HepG2 (cell line): ENCODE data around the gene ZNF691. TPM values are rescaled to one million over a fixed set of nuclear protein-coding genes. Genes with fewer than 3 reads are reported as not detected.

Source experiments
- GFI1 ChIP-seq: sonication (generic); formaldehyde crosslinking; IDR thresholded peaks from 2 replicates; pipeline ENCODE4 v1.5.0; 2020; ENCODE audit warnings: missing genetic modification reagents, mild to moderate bottlenecking, borderline replicate concordance
- ZBTB3 ChIP-seq: sonication (generic); formaldehyde crosslinking; IDR thresholded peaks from 2 replicates; pipeline ENCODE4 v1.4.0; 2020; ENCODE audit warnings: low read depth, mild to moderate bottlenecking, moderate library complexity, missing genetic modification reagents, borderline replicate concordance
- ZNF367 ChIP-seq: sonication (generic); formaldehyde crosslinking; IDR thresholded peaks from 2 replicates; pipeline ENCODE4 v1.4.0; 2020; ENCODE audit warnings: missing genetic modification reagents, borderline replicate concordance
- ZNF530 ChIP-seq: sonication (generic); formaldehyde crosslinking; IDR thresholded peaks from 2 replicates; pipeline ENCODE4 v1.5.0; 2020; ENCODE audit warnings: low read depth, mild to moderate bottlenecking, missing genetic modification reagents
- ZNF619 ChIP-seq: sonication (generic); formaldehyde crosslinking; IDR thresholded peaks from 2 replicates; pipeline ENCODE4 v1.4.0; 2020; ENCODE audit warnings: mild to moderate bottlenecking, missing genetic modification reagents
- polyA plus RNA-seq, 8 experiments: library from polyadenylated mRNA; depleted of rRNA in 3 of 8; stranded (reverse) in 7 of 8; unstranded in 1 of 8; fragments of >200 nt; fragmentation: Illumina TruSeq in 4 of 8; extraction: Trizol in 4 of 8; gene quantifications; 2 replicates each; pipeline versions ENCODE4 v1.2.1 to v1.2.3, GENCODE V29; 2011 to 2016; ENCODE audit warnings: low read depth in 4 of 8, missing spikeins in 1 of 8, mixed read lengths in 1 of 8; ENCODE audit not compliant: insufficient read depth in 1 of 8
- total RNA-seq, 5 experiments: library from RNA; depleted of rRNA; stranded (reverse); fragments of >200 nt; fragmentation: Illumina TruSeq; extraction: Trizol; gene quantifications; 2 replicates each; pipeline ENCODE4 v1.2.3, GENCODE V29; 2016; ENCODE audit warnings: low read depth in 1 of 5
- TF ChIP-seq, protein P1 (sequence below): sonication (generic); formaldehyde crosslinking; conservative IDR thresholded peaks from 2 replicates; pipeline ENCODE4 v1.5.0; 2020; ENCODE audit warnings: missing genetic modification reagents
- TF ChIP-seq, protein P2 (sequence below): IDR thresholded peaks from 2 replicates; pipeline ENCODE4 v1.6.1; 2012; ENCODE audit warnings: inconsistent platforms
- TF ChIP-seq, protein P3 (sequence below): IDR thresholded peaks from 2 replicates; pipeline ENCODE4 v1.6.1; 2016; ENCODE audit warnings: low read depth, control low read depth
- TF ChIP-seq, protein P4 (sequence below): sonication (generic); formaldehyde crosslinking; IDR thresholded peaks from 2 replicates; pipeline ENCODE4 v1.8.1; 2023; ENCODE audit warnings: mild to moderate bottlenecking, missing genetic modification reagents, borderline replicate concordance
- TF ChIP-seq, protein P5 (sequence below): IDR thresholded peaks from 2 replicates; pipeline ENCODE4 v1.6.1; 2016; ENCODE audit warnings: missing compliant biosample characterization, missing genetic modification reagents, borderline replicate concordance
- TF ChIP-seq, protein P6 (sequence below): sonication (generic); formaldehyde crosslinking; IDR thresholded peaks from 2 replicates; pipeline ENCODE4 v1.8.0; 2022; ENCODE audit warnings: missing genetic modification reagents, low read depth, mild to moderate bottlenecking, borderline replicate concordance
- TF ChIP-seq, protein P7 (sequence below), 2 experiments: sonication (generic) in 1 of 2; formaldehyde crosslinking in 1 of 2; IDR thresholded peaks; 2 replicates each; pipeline versions ENCODE4 v1.5.1 to v1.6.1; 2011 to 2020; ENCODE audit warnings: borderline replicate concordance in 1 of 2, low read depth in 1 of 2, low read length in 1 of 2, mild to moderate bottlenecking in 1 of 2, missing genetic modification reagents in 1 of 2, moderate library complexity in 1 of 2
- TF ChIP-seq, protein P8 (sequence below): sonication (generic); formaldehyde crosslinking; IDR thresholded peaks from 2 replicates; pipeline ENCODE4 v1.4.0; 2020; ENCODE audit warnings: missing genetic modification reagents
- TF ChIP-seq, protein P9 (sequence below): sonication (generic); formaldehyde crosslinking; IDR thresholded peaks from 2 replicates; pipeline ENCODE4 v1.5.0; 2020; ENCODE audit warnings: missing genetic modification reagents

ZNF691 gene
- total and polyA plus RNA-seq, 2 of the 13 experiments (the other 11 are each of a cell fraction or from before 2014, with no cell fraction given) = 7.6 to 7.8 TPM

DNA sequence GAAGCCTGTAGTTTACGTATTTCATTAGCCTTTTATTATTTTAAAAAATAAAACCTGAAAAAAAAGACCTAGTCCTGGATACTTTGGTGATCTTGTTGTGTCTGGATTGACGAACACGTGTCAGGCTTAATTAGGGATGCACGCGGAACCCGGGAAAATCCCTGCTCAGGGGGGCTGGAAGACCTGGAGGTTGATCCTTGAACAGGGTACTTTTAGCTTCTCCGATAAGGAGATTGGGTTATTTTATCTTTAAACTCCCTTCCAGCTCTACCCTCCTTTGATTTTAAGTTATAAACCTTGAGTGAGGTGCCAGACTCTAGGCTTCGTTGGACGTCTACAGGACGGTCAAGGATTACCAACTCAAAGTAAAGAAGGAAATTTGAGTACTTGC lies 552 bp upstream of the ZNF691 start (continued):
- TF ChIP-seq, protein P1, sequence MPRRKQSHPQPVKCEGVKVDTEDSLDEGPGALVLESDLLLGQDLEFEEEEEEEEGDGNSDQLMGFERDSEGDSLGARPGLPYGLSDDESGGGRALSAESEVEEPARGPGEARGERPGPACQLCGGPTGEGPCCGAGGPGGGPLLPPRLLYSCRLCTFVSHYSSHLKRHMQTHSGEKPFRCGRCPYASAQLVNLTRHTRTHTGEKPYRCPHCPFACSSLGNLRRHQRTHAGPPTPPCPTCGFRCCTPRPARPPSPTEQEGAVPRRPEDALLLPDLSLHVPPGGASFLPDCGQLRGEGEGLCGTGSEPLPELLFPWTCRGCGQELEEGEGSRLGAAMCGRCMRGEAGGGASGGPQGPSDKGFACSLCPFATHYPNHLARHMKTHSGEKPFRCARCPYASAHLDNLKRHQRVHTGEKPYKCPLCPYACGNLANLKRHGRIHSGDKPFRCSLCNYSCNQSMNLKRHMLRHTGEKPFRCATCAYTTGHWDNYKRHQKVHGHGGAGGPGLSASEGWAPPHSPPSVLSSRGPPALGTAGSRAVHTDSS (CRISPR knock-in tag) = no peak
- TF ChIP-seq, protein P2, sequence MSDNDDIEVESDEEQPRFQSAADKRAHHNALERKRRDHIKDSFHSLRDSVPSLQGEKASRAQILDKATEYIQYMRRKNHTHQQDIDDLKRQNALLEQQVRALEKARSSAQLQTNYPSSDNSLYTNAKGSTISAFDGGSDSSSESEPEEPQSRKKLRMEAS = peak; percentile 45; the same call in 1 of the 2 replicates
- TF ChIP-seq, protein P3, sequence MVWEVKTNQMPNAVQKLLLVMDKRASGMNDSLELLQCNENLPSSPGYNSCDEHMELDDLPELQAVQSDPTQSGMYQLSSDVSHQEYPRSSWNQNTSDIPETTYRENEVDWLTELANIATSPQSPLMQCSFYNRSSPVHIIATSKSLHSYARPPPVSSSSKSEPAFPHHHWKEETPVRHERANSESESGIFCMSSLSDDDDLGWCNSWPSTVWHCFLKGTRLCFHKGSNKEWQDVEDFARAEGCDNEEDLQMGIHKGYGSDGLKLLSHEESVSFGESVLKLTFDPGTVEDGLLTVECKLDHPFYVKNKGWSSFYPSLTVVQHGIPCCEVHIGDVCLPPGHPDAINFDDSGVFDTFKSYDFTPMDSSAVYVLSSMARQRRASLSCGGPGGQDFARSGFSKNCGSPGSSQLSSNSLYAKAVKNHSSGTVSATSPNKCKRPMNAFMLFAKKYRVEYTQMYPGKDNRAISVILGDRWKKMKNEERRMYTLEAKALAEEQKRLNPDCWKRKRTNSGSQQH = 0 out of 2 replicates have a peak, but pooled peaks have one; percentile 0
- TF ChIP-seq GFI1 (CRISPR knock-in tag) (no peak), ZNF530 (CRISPR knock-in tag) (no peak), ZNF367 (CRISPR knock-in tag) (no peak), ZNF619 (CRISPR knock-in tag) (no peak), ZBTB3 (CRISPR knock-in tag) (no peak)
- TF ChIP-seq, protein P4, sequence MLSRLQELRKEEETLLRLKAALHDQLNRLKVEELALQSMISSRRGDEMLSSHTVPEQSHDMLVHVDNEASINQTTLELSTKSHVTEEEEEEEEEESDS = no peak
- TF ChIP-seq, protein P5, sequence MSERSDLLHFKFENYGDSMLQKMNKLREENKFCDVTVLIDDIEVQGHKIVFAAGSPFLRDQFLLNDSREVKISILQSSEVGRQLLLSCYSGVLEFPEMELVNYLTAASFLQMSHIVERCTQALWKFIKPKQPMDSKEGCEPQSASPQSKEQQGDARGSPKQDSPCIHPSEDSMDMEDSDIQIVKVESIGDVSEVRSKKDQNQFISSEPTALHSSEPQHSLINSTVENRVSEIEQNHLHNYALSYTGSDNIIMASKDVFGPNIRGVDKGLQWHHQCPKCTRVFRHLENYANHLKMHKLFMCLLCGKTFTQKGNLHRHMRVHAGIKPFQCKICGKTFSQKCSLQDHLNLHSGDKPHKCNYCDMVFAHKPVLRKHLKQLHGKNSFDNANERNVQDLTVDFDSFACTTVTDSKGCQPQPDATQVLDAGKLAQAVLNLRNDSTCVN (CRISPR knock-in tag) = no peak
- TF ChIP-seq, protein P6, sequence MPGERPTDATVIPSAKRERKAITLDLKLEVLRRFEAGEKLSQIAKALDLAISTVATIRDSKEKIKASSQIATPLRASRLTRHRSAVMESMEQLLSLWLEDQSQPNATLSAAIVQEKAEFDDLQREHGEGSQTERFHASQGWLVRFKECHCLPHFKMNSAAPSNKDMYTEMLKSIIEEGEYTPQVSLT (CRISPR knock-in tag) = no peak
- TF ChIP-seq, protein P7, sequence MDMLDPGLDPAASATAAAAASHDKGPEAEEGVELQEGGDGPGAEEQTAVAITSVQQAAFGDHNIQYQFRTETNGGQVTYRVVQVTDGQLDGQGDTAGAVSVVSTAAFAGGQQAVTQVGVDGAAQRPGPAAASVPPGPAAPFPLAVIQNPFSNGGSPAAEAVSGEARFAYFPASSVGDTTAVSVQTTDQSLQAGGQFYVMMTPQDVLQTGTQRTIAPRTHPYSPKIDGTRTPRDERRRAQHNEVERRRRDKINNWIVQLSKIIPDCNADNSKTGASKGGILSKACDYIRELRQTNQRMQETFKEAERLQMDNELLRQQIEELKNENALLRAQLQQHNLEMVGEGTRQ (IDR thresholded peaks at IDR 0.05; ENCODE audit: low read depth, low read length) = no peak
- TF ChIP-seq, protein P7 (CRISPR knock-in tag; IDR thresholded peaks at IDR 0.05; ENCODE audit: borderline replicate concordance) = no peak
- TF ChIP-seq, protein P8, sequence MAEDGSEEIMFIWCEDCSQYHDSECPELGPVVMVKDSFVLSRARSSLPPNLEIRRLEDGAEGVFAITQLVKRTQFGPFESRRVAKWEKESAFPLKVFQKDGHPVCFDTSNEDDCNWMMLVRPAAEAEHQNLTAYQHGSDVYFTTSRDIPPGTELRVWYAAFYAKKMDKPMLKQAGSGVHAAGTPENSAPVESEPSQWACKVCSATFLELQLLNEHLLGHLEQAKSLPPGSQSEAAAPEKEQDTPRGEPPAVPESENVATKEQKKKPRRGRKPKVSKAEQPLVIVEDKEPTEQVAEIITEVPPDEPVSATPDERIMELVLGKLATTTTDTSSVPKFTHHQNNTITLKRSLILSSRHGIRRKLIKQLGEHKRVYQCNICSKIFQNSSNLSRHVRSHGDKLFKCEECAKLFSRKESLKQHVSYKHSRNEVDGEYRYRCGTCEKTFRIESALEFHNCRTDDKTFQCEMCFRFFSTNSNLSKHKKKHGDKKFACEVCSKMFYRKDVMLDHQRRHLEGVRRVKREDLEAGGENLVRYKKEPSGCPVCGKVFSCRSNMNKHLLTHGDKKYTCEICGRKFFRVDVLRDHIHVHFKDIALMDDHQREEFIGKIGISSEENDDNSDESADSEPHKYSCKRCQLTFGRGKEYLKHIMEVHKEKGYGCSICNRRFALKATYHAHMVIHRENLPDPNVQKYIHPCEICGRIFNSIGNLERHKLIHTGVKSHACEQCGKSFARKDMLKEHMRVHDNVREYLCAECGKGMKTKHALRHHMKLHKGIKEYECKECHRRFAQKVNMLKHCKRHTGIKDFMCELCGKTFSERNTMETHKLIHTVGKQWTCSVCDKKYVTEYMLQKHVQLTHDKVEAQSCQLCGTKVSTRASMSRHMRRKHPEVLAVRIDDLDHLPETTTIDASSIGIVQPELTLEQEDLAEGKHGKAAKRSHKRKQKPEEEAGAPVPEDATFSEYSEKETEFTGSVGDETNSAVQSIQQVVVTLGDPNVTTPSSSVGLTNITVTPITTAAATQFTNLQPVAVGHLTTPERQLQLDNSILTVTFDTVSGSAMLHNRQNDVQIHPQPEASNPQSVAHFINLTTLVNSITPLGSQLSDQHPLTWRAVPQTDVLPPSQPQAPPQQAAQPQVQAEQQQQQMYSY (CRISPR knock-in tag) = 0 out of 2 replicates have a peak, but pooled peaks have one; percentile 36
- TF ChIP-seq, protein P9, sequence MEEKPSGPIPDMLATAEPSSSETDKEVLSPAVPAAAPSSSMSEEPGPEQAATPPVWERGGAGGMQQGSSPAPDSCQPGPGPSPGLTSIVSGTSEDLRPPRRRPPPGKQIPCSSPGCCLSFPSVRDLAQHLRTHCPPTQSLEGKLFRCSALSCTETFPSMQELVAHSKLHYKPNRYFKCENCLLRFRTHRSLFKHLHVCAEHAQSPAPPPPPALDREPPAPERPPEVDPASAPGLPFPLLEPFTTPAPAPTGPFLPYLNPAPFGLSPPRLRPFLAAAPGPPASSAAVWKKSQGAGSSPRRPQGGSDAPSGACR (CRISPR knock-in tag) = no peak
